Hepatocyte (in vitro differentiated cells): ENCODE data around the gene NELL2.

Experiments
- CTCF ChIP-seq: fragments of 200-600 bp; sonication (generic); IDR thresholded peaks from 2 replicates; pipeline ENCODE4 v1.5.1; 2016; ENCODE audit warnings: antibody characterized with exemption, mild to moderate bottlenecking; ENCODE audit not compliant: poor library complexity
- EZH2 ChIP-seq: fragments of 200-600 bp; sonication (generic); IDR thresholded peaks from 2 replicates; pipeline ENCODE4 v1.6.1; 2016; ENCODE audit warnings: antibody characterized with exemption, mild to moderate bottlenecking, borderline replicate concordance
- EZH2phosphoT487 ChIP-seq: fragments of 200-600 bp; sonication (generic); IDR thresholded peaks from one replicate; pipeline ENCODE4 v1.6.1; 2018; ENCODE audit warnings: antibody characterized with exemption, mild to moderate bottlenecking, low read depth, moderate library complexity; ENCODE audit not compliant: unreplicated experiment, severe bottlenecking

DNA sequence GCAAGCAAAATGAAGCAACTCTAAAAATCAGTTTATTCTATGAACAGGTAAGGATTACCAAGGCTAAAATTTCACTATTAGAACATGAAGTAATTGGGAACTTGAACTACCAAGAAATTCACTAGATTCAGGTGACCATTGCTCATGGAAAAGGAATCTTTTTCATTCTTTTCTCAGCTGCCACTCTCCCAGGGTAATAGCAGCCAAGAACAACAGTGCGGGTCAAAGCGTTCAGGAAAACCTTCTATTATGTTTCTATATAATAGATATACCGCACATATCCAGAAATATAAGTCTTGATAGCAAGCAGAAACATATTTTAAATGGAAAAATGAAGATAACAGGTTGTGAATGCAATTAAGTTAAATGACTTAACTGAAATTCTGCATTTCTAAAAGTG is 125.6 kb downstream of the NELL2 start:
- TF ChIP-seq CTCF (no peak), EZH2 (no peak), EZH2phosphoT487 (no peak)
